ENCODE measurements around the gene FMN2.

FMN2 gene

DNA sequence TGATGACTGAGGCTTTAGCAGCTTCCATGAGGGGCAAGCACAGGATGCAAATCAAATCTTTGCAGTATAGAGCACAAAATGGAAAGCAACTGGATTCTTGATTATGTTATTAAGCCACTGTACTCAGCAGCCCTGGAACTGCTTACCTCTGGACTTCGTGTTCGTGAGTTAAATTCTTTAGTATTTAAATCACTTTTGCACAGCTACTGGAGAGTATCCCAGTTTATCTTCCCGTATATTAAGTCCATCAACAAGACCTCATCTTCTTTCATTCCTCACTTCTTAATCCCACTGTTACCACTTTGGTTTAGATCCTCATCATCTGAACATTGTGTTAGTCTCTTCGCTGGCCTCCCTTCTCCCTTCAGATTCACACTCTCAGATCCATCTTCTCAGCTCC lies 411.4 kb downstream of the FMN2 start:
- DNase-seq: no peak

DNA sequence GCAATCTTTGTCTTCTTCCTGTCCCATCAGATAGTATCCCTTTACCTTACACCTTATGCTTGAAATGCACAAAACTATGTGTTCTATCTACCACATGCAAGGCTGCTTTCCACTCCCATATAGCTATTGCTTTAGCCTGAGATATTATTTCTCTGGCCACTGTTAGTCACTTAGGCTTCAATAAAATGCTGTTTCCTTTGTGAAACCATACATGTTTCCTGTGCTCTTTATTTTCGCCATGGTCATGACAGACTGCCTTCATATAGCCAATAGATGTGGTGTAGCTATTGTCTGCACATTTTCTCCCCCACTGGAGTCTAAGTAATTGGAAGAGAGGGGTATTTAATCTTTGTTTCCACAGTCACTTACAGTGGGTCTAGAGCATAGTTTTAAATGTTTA lies 411.9 kb downstream of the FMN2 start:
- no peak for DNase-seq

- DNase-seq: no peak
These were observed 414.5 kb downstream of the FMN2 start for GRCh38 chr1:240506176-240506575.

DNA sequence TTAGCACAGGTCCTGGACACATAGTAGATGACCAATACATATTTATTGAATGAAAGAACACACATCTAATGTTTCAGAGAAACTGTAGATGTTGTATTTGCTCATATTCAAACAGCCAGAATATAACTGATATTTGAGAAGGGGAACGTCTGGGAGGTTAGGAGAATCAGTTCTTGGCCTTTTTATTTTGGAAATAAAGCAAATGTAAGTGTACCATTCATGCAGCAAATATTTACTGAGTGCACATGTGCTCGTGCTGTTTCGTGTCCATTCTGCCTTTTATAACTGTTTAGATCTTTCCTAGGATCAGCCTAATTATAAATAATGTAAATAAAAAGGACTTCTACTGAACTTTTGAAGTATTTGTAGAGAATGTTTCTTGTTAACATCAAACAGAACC lies 416.5 kb downstream of the FMN2 start:
- DNase-seq: no peak

GRCh38 chr1:240508950-240509349 lies 417.3 kb downstream of the FMN2 start:
- DNase-seq: no peak

DNA sequence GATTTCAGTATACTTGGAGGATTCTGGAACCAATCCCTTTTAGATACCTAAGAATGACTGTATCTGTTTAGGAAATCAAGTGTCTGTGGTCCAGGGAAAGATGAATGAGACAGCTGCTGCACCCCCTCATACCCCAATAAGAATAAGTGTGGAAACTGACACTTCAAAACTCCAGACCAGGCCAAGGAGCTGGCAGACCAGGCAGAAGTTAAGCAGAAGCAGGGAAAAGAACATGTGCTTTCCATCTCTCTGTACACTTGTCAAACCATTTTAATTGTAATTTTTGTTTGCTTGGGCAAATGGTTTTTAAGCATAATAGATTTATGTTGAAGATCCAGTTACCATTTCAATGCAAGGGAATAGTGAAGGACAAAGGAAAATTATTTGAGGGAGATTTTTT lies 420.1 kb downstream of the FMN2 start:
- DNase-seq: no peak

DNA sequence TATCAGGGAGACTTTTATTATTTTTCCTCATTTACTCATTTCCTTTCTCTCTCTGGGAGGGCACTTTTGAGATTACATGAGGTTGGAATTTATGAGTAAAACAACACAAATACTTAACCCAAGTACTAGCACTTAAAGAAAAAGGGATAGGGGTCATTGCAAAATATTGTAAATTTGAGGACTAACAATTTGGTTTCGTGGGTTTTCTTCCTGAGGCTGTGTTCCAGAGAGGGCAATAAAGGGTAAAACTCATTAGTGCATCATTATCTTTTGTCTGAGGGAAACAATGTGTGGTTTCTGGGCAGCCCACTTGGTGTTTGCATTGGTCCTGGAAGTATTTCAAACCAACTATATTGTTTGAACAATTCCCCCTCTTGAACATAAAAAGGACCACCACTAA lies 423.8 kb downstream of the FMN2 start:
- DNase-seq: no peak

DNA sequence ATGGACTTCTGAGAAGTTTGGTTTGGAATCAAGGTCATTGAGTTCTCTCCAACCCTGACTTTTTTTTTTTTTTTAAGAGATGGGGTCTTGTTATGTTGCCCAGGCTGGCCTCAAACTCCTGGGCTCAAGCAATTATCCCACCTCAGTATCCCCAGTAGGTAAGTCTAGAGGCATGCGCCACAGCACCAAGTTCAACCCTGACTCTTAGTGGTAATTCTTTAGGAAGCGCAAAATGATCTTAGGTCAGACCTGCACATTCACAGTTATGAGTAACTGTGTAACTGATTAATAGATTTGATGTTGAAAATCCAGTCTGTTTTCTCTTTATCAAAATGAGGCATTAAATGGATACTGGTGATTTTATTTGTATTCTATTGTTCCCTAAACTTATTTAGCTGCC lies 424.4 kb downstream of the FMN2 start:
- DNase-seq: no peak

DNA sequence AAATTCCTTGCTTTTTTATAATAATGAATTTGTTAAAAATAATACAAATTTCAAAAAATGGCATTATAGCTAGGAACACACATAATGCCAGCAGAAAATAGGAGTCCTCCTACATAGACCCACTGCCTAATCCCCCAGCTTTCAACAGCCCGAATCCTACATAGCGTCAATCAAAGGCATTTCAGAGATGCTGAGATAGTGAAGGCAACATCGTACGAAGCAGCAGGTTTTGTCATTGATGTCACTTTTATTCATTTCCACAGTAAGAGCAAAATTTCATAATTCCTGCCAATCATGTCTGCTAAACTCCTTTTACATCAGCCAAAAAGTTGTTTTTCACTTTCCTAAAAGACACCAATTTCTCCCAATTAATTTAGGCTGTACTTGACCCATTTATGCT lies 426.2 kb downstream of the FMN2 start:
- no peak for DNase-seq

GRCh38 chr1:240522122-240522822 lies 430.6 kb downstream of the FMN2 start:
- DNase-seq: no peak

DNA sequence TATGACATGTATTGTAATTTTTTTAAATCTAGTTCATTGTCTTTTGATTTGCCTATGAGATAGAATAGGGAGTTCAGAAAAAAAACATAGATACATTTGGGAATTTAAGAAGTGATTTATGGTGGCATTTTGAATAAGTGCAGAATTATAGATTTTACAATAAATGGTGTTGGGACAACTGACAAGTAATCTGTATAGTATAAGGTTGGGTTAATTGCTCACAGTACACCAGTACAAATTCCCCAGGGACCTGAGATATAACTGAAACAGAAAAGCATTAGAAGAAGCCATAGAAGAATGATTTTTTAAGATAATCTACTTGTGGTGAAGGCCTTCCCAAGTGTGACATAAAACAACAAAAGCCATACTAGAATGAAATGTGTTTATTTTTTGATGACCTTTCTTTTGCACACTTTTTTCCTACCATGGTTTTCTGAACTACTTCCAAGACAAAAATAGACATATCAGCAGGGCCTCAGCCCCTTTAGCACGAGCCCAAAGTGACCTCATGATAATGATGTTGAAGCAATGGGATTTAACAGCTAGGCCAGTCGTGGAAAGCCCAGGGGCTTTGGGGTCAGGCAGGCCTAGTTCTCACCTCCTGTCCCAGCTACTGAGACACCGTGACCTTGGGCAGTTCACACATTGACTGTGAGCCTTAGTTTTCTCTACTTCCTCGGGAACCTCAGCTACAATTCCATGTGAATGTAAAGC lies 432.8 kb downstream of the FMN2 start:
- DNase-seq: no peak

All from NCI-H1417 treated with DMSO at 0.1 percent for 48 hours (cell line).